Subcutaneous abdominal adipose tissue (tissue), 5 donors: ENCODE measurements around the gene SRSF7.

ENCODE experiments used
- H3K27ac ChIP-seq: one replicate; pipeline ENCODE4 v1.7.0; 2013; ENCODE audit warnings: low read depth, mild to moderate bottlenecking, inconsistent platforms, low read length, moderate library complexity
- H3K27me3 ChIP-seq, 5 donors: one replicate each; pipeline ENCODE4 v1.7.0; 2013; ENCODE audit warnings: low read length in 5 of 5, inconsistent platforms in 1 of 5; ENCODE audit not compliant: control insufficient read depth in 5 of 5, insufficient read depth in 4 of 5
- H3K36me3 ChIP-seq, 5 donors: one replicate each; pipeline ENCODE4 v1.7.0; 2013; ENCODE audit warnings: low read length in 5 of 5; ENCODE audit not compliant: control insufficient read depth in 5 of 5, insufficient read depth in 5 of 5
- H3K4me1 ChIP-seq, 5 donors: one replicate each; pipeline ENCODE4 v1.7.0; 2013; ENCODE audit warnings: low read length in 5 of 5, mild to moderate bottlenecking in 3 of 5, moderate library complexity in 1 of 5; ENCODE audit not compliant: control insufficient read depth in 5 of 5, insufficient read depth in 5 of 5
- H3K4me3 ChIP-seq, 5 donors: one replicate each; pipeline ENCODE4 v1.7.0; 2013; ENCODE audit warnings: low read length in 5 of 5, low read depth in 1 of 5
- H3K9ac ChIP-seq, 5 donors: one replicate each; pipeline ENCODE4 v1.7.0; 2013; ENCODE audit warnings: low read length in 5 of 5, mild to moderate bottlenecking in 4 of 5, moderate library complexity in 3 of 5
- H3K9me3 ChIP-seq, 5 donors: one replicate each; pipeline ENCODE4 v1.7.0; 2013; ENCODE audit warnings: low read length in 5 of 5; ENCODE audit not compliant: control insufficient read depth in 5 of 5
- donor health status: healthy.
- donor health status: healthy.
- donor health status: healthy.
- donor health status: healthy.
- donor health status: healthy.

Gene SRSF7

DNA sequence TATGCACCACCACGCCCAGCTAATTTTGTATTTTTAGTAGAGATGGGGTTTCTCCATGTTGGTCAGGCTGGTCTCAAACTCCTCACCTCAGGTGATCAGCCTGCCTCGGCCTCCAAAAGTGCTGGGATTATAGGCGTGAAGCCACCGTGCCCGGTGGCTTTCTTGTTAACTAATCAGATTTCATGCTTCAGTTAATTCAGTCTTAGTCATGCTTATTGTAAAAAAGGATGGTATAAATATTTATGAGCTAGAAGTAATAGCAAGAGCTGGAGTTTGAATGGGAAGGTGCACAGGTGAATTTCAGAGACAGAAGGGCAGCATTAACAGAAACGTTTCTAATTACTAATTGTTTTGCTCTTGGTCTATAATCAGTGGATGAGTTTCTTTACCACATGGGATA is 37.1 kb upstream of the SRSF7 start:
- H3K4me3 ChIP-seq: no peak overlapping the region
- H3K4me1 ChIP-seq: peaks cover 0 to 7% (median 0%) of the 10 kb centered on the region in 5 donors
- no peaks in the 10 kb centered on the region for H3K9me3 ChIP-seq
- H3K36me3 ChIP-seq: no peaks in the 10 kb centered on the region
- H3K9ac ChIP-seq: no peak overlapping the region
- no peak overlapping the region for H3K27ac ChIP-seq
- H3K27me3 ChIP-seq: no peaks in the 10 kb centered on the region

DNA sequence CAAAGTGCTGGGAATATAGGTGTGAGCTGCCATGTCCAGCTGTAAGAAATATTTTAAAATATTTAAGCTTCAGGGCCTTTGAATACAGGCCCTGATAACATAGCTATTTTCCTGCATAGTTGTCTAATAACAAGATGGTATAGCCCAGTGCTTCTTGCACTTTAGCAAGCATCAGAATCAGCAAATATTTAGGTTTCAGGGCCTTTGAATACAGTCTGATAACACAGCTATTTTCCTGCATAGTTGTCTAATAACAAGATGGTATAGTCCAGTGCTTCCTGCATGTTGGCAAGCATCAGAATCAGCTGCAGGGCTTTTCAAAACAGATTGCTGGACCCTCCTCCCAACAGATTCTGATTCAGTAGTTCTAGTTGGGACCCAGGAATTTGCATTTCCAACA is 32.4 kb upstream of the SRSF7 start:
- H3K27ac ChIP-seq: no peak overlapping the region
- peaks cover 0 to 12% (median 5%) of the 10 kb centered on the region in 5 donors for H3K4me1 ChIP-seq
- H3K9me3 ChIP-seq: no peaks in the 10 kb centered on the region
- peaks cover 6 to 17% (median 8%) of the 10 kb centered on the region in 5 donors for H3K36me3 ChIP-seq
- H3K27me3 ChIP-seq: no peaks in the 10 kb centered on the region
- no peak overlapping the region for H3K9ac ChIP-seq
- no peak overlapping the region for H3K4me3 ChIP-seq

DNA sequence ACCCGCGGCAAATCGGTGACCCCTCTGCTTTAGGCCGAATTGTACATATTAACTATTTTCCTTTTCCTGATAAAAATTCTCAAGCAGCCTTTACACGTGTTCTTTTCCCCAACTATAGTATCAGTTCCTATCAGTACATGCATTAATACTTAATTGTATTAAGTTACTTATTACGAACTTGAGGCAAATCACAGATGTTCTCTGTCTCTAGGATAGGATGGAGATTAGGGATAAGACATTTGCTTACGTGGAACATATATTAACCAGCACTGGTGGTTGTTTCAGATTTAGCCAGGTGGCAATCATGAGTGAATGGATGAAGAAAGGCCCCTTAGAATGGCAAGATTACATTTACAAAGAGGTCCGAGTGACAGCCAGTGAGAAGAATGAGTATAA is 27.5 kb upstream of the SRSF7 start:
- H3K27ac ChIP-seq: peak overlapping the region; percentile 64
- H3K4me3 ChIP-seq: peak overlapping the region; percentile 78 to 89 (median 86)
- H3K27me3 ChIP-seq: no peaks in the 10 kb centered on the region
- H3K36me3 ChIP-seq: peaks cover 6 to 17% (median 8%) of the 10 kb centered on the region in 5 donors
- H3K4me1 ChIP-seq: peaks cover 0 to 12% (median 9%) of the 10 kb centered on the region in 5 donors
- H3K9ac ChIP-seq: peak overlapping the region; percentile 40 to 97 (median 80)
- no peaks in the 10 kb centered on the region for H3K9me3 ChIP-seq

DNA sequence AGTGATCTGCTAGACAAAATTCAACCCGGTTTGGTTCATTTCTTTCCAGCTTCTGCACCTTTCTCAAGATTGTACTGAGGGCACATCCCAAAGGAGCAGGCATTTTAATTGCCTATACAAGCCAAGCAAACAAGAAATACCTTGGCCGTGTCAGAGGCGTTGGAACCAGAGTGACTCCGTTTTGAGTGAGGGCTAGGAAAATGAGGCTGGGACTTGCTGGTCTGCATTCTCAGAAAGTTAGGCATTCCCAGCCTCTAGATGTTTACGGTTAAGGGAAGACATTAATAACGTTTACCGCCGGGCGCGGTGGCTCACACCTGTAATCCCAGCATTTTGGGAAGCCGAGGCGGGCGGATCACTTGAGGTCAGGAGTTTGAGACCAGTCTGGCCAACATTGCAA is 25.4 kb upstream of the SRSF7 start:
- no peaks in the 10 kb centered on the region for H3K27me3 ChIP-seq
- H3K9me3 ChIP-seq: no peaks in the 10 kb centered on the region
- peaks cover 0 to 16% (median 15%) of the 10 kb centered on the region in 5 donors for H3K4me1 ChIP-seq
- no peak overlapping the region for H3K4me3 ChIP-seq
- H3K36me3 ChIP-seq: peaks cover 3 to 12% (median 5%) of the 10 kb centered on the region in 5 donors
- H3K9ac ChIP-seq: no peak overlapping the region
- no peak overlapping the region for H3K27ac ChIP-seq

DNA sequence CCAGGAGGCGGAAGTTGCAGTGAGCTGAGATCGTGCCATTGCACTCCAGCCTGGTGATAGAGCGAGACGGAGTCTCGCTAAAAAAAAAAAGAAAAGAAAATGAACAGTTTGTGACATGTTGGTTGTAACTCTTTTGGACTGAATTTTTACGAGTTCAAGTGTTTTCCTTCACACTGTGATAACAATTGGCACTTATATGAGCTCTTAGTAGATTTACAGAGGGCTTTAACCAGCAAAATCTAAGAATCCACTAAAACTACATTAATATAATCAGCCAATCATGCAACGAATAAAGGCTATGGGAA is 24.7 kb upstream of the SRSF7 start:
- H3K27ac ChIP-seq: no peak overlapping the region
- no peaks in the 10 kb centered on the region for H3K27me3 ChIP-seq
- H3K36me3 ChIP-seq: peaks cover 0 to 5% (median 0%) of the 10 kb centered on the region in 5 donors
- H3K9ac ChIP-seq: no peak overlapping the region
- H3K4me1 ChIP-seq: peaks cover 0 to 17% (median 15%) of the 10 kb centered on the region in 5 donors
- no peak overlapping the region for H3K4me3 ChIP-seq
- no peaks in the 10 kb centered on the region for H3K9me3 ChIP-seq

DNA sequence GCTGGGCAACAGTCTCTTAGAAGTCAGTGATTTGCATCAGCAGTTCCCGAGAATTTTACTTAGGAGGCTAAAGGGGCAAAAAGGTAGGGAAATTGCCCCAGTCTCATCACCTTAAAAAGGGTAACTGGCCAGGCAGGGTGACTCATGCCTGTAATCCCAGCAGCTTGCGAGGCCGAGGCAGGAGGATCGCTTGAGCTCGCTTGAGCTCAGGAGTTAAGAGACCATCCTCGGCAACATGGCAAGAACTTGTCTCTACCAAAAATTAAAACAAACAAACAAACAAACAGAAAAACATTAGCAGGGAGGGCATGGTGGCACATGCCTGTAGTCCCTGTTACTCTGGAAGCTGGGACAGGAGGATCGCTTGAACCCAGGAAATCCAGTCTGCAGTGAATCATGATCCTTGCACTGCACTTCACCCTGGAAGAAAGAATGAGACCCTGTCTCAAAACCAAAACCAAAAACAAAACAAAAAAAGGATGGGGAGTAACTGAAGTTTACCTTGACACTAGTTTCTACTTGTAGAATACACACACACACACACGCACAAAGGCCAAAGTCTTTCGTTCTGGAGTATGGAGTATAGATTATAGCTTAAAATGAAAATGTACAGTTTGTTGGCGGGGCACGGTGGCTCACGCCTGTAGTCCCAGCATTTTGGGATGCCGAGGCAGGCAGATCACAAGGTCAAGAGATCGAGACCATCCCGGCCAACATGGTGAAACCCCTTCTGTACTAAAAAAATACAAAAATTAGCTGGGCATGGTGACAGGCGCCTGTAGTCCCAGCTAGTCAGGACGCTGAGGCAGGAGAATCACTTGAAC is 24.1 kb upstream of the SRSF7 start:
- Histone ChIP-seq H3K4me3 (no peak overlapping the region), H3K9me3 (no peaks in the 10 kb centered on the region), H3K4me1 (peaks cover 0 to 17% (median 15%) of the 10 kb centered on the region in 5 donors), H3K27me3 (no peaks in the 10 kb centered on the region), H3K9ac (no peak overlapping the region), H3K27ac (no peak overlapping the region), H3K36me3 (peaks cover 0 to under 1% (median 0%) of the 10 kb centered on the region in 5 donors)

DNA sequence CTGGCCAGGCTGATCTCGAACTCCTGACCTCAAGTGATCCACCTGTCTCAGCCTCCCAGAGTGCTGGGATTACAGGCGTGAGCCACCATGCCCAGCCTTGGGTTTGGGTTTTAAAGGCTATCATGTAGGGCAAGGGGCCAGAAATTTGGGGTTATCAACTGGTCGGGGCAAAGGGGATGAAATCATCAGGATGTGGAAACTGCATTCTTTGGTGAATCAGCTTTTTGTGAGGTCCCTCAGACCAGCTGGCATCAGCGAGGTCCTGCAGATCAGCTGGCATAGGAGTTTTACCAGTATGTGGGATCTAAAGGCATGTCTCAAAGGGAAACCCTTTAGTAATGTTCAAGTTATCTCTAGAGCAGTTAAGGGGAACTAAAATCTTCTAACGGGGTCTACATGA is 20.5 kb upstream of the SRSF7 start:
- H3K27ac ChIP-seq: no peak overlapping the region
- H3K9ac ChIP-seq: no peak overlapping the region
- no peaks in the 10 kb centered on the region for H3K36me3 ChIP-seq
- peaks cover 0 to 7% (median 3%) of the 10 kb centered on the region in 5 donors for H3K4me1 ChIP-seq
- no peak overlapping the region for H3K4me3 ChIP-seq
- H3K27me3 ChIP-seq: no peaks in the 10 kb centered on the region
- no peaks in the 10 kb centered on the region for H3K9me3 ChIP-seq

GRCh38 chr2:38765551-38765950 is 14.4 kb upstream of the SRSF7 start:
- H3K27ac ChIP-seq: no peak overlapping the region
- no peak overlapping the region for H3K9ac ChIP-seq
- H3K4me3 ChIP-seq: no peak overlapping the region
- no peaks in the 10 kb centered on the region for H3K4me1 ChIP-seq
- H3K9me3 ChIP-seq: no peaks in the 10 kb centered on the region
- no peaks in the 10 kb centered on the region for H3K27me3 ChIP-seq
- H3K36me3 ChIP-seq: no peaks in the 10 kb centered on the region

- no peaks in the 10 kb centered on the region for H3K36me3 ChIP-seq
- H3K9me3 ChIP-seq: no peaks in the 10 kb centered on the region
- no peaks in the 10 kb centered on the region for H3K4me1 ChIP-seq
- H3K4me3 ChIP-seq: no peak overlapping the region
- H3K27me3 ChIP-seq: no peaks in the 10 kb centered on the region
- no peak overlapping the region for H3K27ac ChIP-seq
- no peak overlapping the region for H3K9ac ChIP-seq
Observed at GRCh38 chr2:38765149-38765548, 14.0 kb upstream of the SRSF7 start.

GRCh38 chr2:38763728-38764127 is 12.6 kb upstream of the SRSF7 start:
- no peaks in the 10 kb centered on the region for H3K36me3 ChIP-seq
- no peak overlapping the region for H3K4me3 ChIP-seq
- no peaks in the 10 kb centered on the region for H3K9me3 ChIP-seq
- no peak overlapping the region for H3K27ac ChIP-seq
- no peaks in the 10 kb centered on the region for H3K27me3 ChIP-seq
- H3K4me1 ChIP-seq: no peaks in the 10 kb centered on the region
- H3K9ac ChIP-seq: no peak overlapping the region
